Karpas-422 (cell line): Measurements from ENCODE around the gene PRPF18. TPM values are rescaled to one million over a fixed set of nuclear protein-coding genes. Genes with fewer than 3 reads are reported as not detected.

Experiments used
- DNase-seq: peaks from one replicate; pipeline ENCODE4 v3.0.0-alpha.2; 2015
- H2AFZ ChIP-seq: fragments of 200-600 bp; sonication (generic); 2 replicates; pipeline ENCODE4 v1.6.1; 2014; ENCODE audit warnings: antibody characterized with exemption, low read length, mixed read lengths
- H3K27ac ChIP-seq: fragments of 200-600 bp; sonication (generic); 2 replicates; pipeline ENCODE4 v1.5.1; 2014; ENCODE audit warnings: mild to moderate bottlenecking, low read length, moderate library complexity
- H3K27me3 ChIP-seq: fragments of 200-600 bp; sonication (generic); 2 replicates; pipeline ENCODE4 v1.6.1; 2014; ENCODE audit warnings: low read length, mixed read lengths
- H3K36me3 ChIP-seq: fragments of 200-600 bp; sonication (generic); 2 replicates; pipeline ENCODE4 v1.6.1; 2014; ENCODE audit warnings: low read length, mixed read lengths; ENCODE audit not compliant: insufficient read depth
- H3K4me1 ChIP-seq: fragments of 200-600 bp; sonication (generic); 2 replicates; pipeline ENCODE4 v1.6.1; 2014; ENCODE audit warnings: mild to moderate bottlenecking, low read length, mixed read lengths
- H3K4me2 ChIP-seq: fragments of 200-600 bp; sonication (generic); 2 replicates; pipeline ENCODE4 v1.6.1; 2014; ENCODE audit warnings: low read length, low read depth, mild to moderate bottlenecking; ENCODE audit not compliant: poor library complexity, severe bottlenecking
- H3K4me3 ChIP-seq: fragments of 200-600 bp; sonication (generic); 2 replicates; pipeline ENCODE4 v1.5.1; 2014; ENCODE audit warnings: mild to moderate bottlenecking, antibody characterized with exemption, low read length, mixed read lengths
- H3K79me2 ChIP-seq: fragments of 200-600 bp; sonication (generic); 2 replicates; pipeline ENCODE4 v1.6.1; 2014; ENCODE audit warnings: mild to moderate bottlenecking, low read length, mixed read lengths
- H3K9ac ChIP-seq: fragments of 200-600 bp; sonication (generic); 2 replicates; pipeline ENCODE4 v1.6.0; 2014; ENCODE audit warnings: low read length
- H3K9me2 ChIP-seq: fragments of 200-600 bp; sonication (generic), shearing (Covaris generic); replicated peaks from 2 replicates; pipeline ENCODE4 v1.6.0; 2014; ENCODE audit warnings: mild to moderate bottlenecking, low read length, moderate library complexity; ENCODE audit not compliant: insufficient read depth
- H3K9me3 ChIP-seq: fragments of 300-700, 200-600 bp; sonication (generic); 2 replicates; pipeline ENCODE4 v1.6.1; 2014; ENCODE audit warnings: low read length, mixed read lengths
- H4K20me1 ChIP-seq: fragments of 200-600 bp; sonication (generic); 2 replicates; pipeline ENCODE4 v1.6.1; 2014; ENCODE audit warnings: mild to moderate bottlenecking, antibody characterized with exemption, low read length, low read depth; ENCODE audit not compliant: insufficient read depth
- total RNA-seq: library from RNA; depleted of rRNA; stranded (reverse); fragments of >200 nt; shearing (Covaris generic); gene quantifications from 2 replicates; pipeline ENCODE4 v1.2.3, GENCODE V29; 2014; ENCODE audit warnings: low replicate concordance

PRPF18 gene
- total RNA-seq, 1 experiment from 2014 or later = 23.2 TPM

- no peaks in the 10 kb centered on the region for H3K9me3 ChIP-seq
- no peaks in the 10 kb centered on the region for H3K36me3 ChIP-seq
- H2AFZ ChIP-seq = no peak overlapping the region
- H3K79me2 ChIP-seq = no peaks in the 10 kb centered on the region
- peaks cover 5% of the 10 kb centered on the region; the same call in 1 of the 2 replicates for H3K4me1 ChIP-seq
- no peak overlapping the region for H3K27ac ChIP-seq
- H3K27me3 ChIP-seq = no peaks in the 10 kb centered on the region
- DNase-seq = no peak
- H4K20me1 ChIP-seq = no peaks in the 10 kb centered on the region
- H3K4me3 ChIP-seq = no peak overlapping the region
- H3K9me2 ChIP-seq = no peaks in the 10 kb centered on the region
- no peak overlapping the region for H3K9ac ChIP-seq
- no peak overlapping the region for H3K4me2 ChIP-seq
Measured at GRCh38 chr10:13563481-13564445, 23.0 kb upstream of the PRPF18 start.

GRCh38 chr10:13564576-13564975, 22.2 kb upstream of the PRPF18 start:
- Histone ChIP-seq H3K27ac (no peak overlapping the region), H2AFZ (no peak overlapping the region), H3K9me2 (no peaks in the 10 kb centered on the region), H3K9me3 (no peaks in the 10 kb centered on the region), H3K27me3 (no peaks in the 10 kb centered on the region), H3K4me1 (peaks cover 5% of the 10 kb centered on the region; the same call in 1 of the 2 replicates), H3K4me3 (no peak overlapping the region), H3K79me2 (no peaks in the 10 kb centered on the region), H4K20me1 (no peaks in the 10 kb centered on the region), H3K36me3 (no peaks in the 10 kb centered on the region), H3K4me2 (no peak overlapping the region), H3K9ac (no peak overlapping the region)
- DNase-seq = no peak

- no peaks in the 10 kb centered on the region for H3K79me2 ChIP-seq
- H3K4me2 ChIP-seq = no peak overlapping the region
- H2AFZ ChIP-seq = no peak overlapping the region
- peaks cover 5% of the 10 kb centered on the region; the same call in 1 of the 2 replicates for H3K4me1 ChIP-seq
- no peaks in the 10 kb centered on the region for H3K36me3 ChIP-seq
- no peaks in the 10 kb centered on the region for H3K9me2 ChIP-seq
- no peak overlapping the region for H3K4me3 ChIP-seq
- no peak for DNase-seq
- H4K20me1 ChIP-seq = no peaks in the 10 kb centered on the region
- H3K9me3 ChIP-seq = no peaks in the 10 kb centered on the region
- H3K27me3 ChIP-seq = no peaks in the 10 kb centered on the region
- no peak overlapping the region for H3K27ac ChIP-seq
- no peak overlapping the region for H3K9ac ChIP-seq
Measured at GRCh38 chr10:13567030-13567429, 19.7 kb upstream of the PRPF18 start.

GRCh38 chr10:13571541-13571940, 15.2 kb upstream of the PRPF18 start:
- Histone ChIP-seq H3K27me3 (no peaks in the 10 kb centered on the region), H2AFZ (no peak overlapping the region), H3K9me2 (no peaks in the 10 kb centered on the region), H3K9ac (no peak overlapping the region), H3K27ac (no peak overlapping the region), H3K9me3 (no peaks in the 10 kb centered on the region; the same call in 1 of the 2 replicates), H3K79me2 (no peaks in the 10 kb centered on the region), H3K4me3 (no peak overlapping the region), H4K20me1 (no peaks in the 10 kb centered on the region), H3K4me2 (no peak overlapping the region), H3K4me1 (peaks cover 3% of the 10 kb centered on the region; the same call in 1 of the 2 replicates), H3K36me3 (no peaks in the 10 kb centered on the region)
- no peak for DNase-seq

GRCh38 chr10:13573960-13574359, 12.8 kb upstream of the PRPF18 start:
- no peak overlapping the region for H3K27ac ChIP-seq

GRCh38 chr10:13585195-13585751, 1.5 kb upstream of the PRPF18 start:
- Histone ChIP-seq H4K20me1 (peaks cover 8% of the 10 kb centered on the region; the same call in 1 of the 2 replicates), H3K9me3 (no peaks in the 10 kb centered on the region), H3K4me1 (peaks cover 26% of the 10 kb centered on the region), H3K79me2 (peaks cover 30% of the 10 kb centered on the region), H3K9ac (no peak overlapping the region), H3K4me3 (no peak overlapping the region), H2AFZ (no peak overlapping the region), H3K9me2 (no peaks in the 10 kb centered on the region), H3K27me3 (no peaks in the 10 kb centered on the region), H3K36me3 (no peaks in the 10 kb centered on the region), H3K27ac (no peak overlapping the region), H3K4me2 (no peak overlapping the region)
- no peak for DNase-seq

More at GRCh38 chr10:13573960-13574359, 12.8 kb upstream of the PRPF18 start:
- Histone ChIP-seq H3K4me2 (no peak overlapping the region), H3K9me3 (no peaks in the 10 kb centered on the region; the same call in 1 of the 2 replicates), H3K4me3 (no peak overlapping the region), H3K36me3 (no peaks in the 10 kb centered on the region), H2AFZ (no peak overlapping the region), H3K27me3 (no peaks in the 10 kb centered on the region), H3K4me1 (no peaks in the 10 kb centered on the region), H3K79me2 (no peaks in the 10 kb centered on the region), H3K9me2 (no peaks in the 10 kb centered on the region), H3K9ac (no peak overlapping the region), H4K20me1 (no peaks in the 10 kb centered on the region)
- no peak for DNase-seq

- Histone ChIP-seq H3K36me3 (no peaks in the 10 kb centered on the region), H3K9me2 (no peaks in the 10 kb centered on the region), H3K9me3 (no peaks in the 10 kb centered on the region), H3K4me3 (no peak overlapping the region), H3K4me1 (peaks cover 26% of the 10 kb centered on the region), H3K79me2 (peaks cover 35% of the 10 kb centered on the region), H3K27ac (no peak overlapping the region), H4K20me1 (peaks cover 8% of the 10 kb centered on the region; the same call in 1 of the 2 replicates), H3K27me3 (no peaks in the 10 kb centered on the region), H3K9ac (no peak overlapping the region), H2AFZ (peak overlapping the region; percentile 90; the same call in 1 of the 2 replicates), H3K4me2 (peak overlapping the region; percentile 98)
- no peak for DNase-seq
Measured at GRCh38 chr10:13585943-13586342, 822 bp upstream of the PRPF18 start.

- H3K27ac ChIP-seq = no peak overlapping the region
- H3K9me2 ChIP-seq = no peaks in the 10 kb centered on the region
- peak overlapping the region; percentile 94 for H3K9ac ChIP-seq
- no peaks in the 10 kb centered on the region for H3K9me3 ChIP-seq
- H2AFZ ChIP-seq = no peak overlapping the region
- H3K4me2 ChIP-seq = peak overlapping the region; percentile 98
- peaks cover 8% of the 10 kb centered on the region; the same call in 1 of the 2 replicates for H4K20me1 ChIP-seq
- no peak for DNase-seq
- no peaks in the 10 kb centered on the region for H3K36me3 ChIP-seq
- peak overlapping the region; percentile 100 for H3K4me3 ChIP-seq
- peaks cover 50% of the 10 kb centered on the region for H3K79me2 ChIP-seq
- peaks cover 26% of the 10 kb centered on the region for H3K4me1 ChIP-seq
- H3K27me3 ChIP-seq = no peaks in the 10 kb centered on the region
Measured at GRCh38 chr10:13587391-13587790, 626 bp downstream of the PRPF18 start.
